Activated B cell treated with CpG ODN at 0.5 μM for 24 hours (primary cell): Measurements from ENCODE around the gene JUNB. TPM values are rescaled to one million over a fixed set of nuclear protein-coding genes. Genes with fewer than 3 reads are reported as not detected.

Experiments
- ATAC-seq: fragments of 200-7000 bp; cut with Tn5 transposase; one replicate; pipeline ENCODE4 v1.10.0; 2021; ENCODE audit warnings: low read depth, mild to moderate bottlenecking, moderate library complexity
- CTCF ChIA-PET: fragments of 350-600 bp; sonication (Branson Sonifier 250); formaldehyde crosslinking; loops from one replicate; lab custom pipeline; 2021; ENCODE audit warnings: antibody characterized with exemption; lab: Charles Lee
- POLR2A ChIA-PET: fragments of 350-600 bp; sonication (Branson Sonifier 250); formaldehyde crosslinking; loops from one replicate; lab custom pipeline; 2021; ENCODE audit warnings: antibody characterized with exemption; lab: Charles Lee
- DNase-seq: peaks from one replicate; pipeline ENCODE4 v3.0.0; 2022
- H3K27ac Mint-ChIP-seq: one replicate; pipeline ENCODE4 v1.8.0; 2020; ENCODE audit warnings: mixed read lengths
- H3K27me3 Mint-ChIP-seq: one replicate; pipeline ENCODE4 v1.8.0; 2021; ENCODE audit warnings: mixed read lengths
- H3K36me3 Mint-ChIP-seq: one replicate; pipeline ENCODE4 v1.8.0; 2021; ENCODE audit warnings: low read depth, mixed read lengths
- H3K4me1 Mint-ChIP-seq: one replicate; pipeline ENCODE4 v1.8.0; 2021; ENCODE audit warnings: mixed read lengths
- H3K4me3 Mint-ChIP-seq: one replicate; pipeline ENCODE4 v1.8.0; 2020; ENCODE audit warnings: mild to moderate bottlenecking, mixed read lengths
- H3K9me3 Mint-ChIP-seq: one replicate; pipeline ENCODE4 v1.8.0; 2020; ENCODE audit warnings: mixed read lengths
- intact Hi-C: fragments of 100-400 bp; cut with micrococcal nuclease; formaldehyde crosslinking; loops from one replicate; pipeline ENCODE4 v1.15.1; 2024
- total RNA-seq: library from RNA; stranded (reverse); gene quantifications from 2 replicates; pipeline ENCODE4 v1.2.3, GENCODE V29; 2022
- TF ChIP-seq, protein P1 (sequence below): fragments of 200-600 bp; IDR thresholded peaks from one replicate; pipeline ENCODE4 v1.8.0; 2022; ENCODE audit warnings: antibody characterized with exemption, mild to moderate bottlenecking

JUNB gene
- total RNA-seq, 1 donor from 2014 or later = 132 TPM

DNA sequence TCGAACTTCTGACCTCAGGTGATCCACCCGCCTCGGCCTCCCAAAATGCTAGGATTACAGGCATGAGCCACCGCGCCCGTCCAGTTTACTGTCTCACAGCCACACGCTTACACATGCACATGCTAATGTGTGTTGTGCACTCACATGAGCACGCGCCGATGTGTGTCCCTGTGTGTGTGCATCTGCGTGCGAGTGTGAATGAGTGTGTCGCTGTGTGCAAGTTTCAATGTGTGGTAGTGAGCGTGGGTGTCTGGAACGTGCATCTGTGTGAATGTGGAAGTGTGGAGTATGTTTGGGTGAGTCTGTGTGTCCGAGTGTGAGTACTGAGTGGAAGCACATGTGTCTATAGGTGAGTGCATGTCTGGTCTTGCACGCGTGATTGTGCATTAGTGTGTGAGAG, 51.2 kb downstream of the JUNB start:
- CTCF ChIA-PET = no interaction called here
- Mint-ChIP-seq H3K9me3 (no peaks in the 10 kb centered on the region), H3K27me3 (peaks cover 55% of the 10 kb centered on the region), H3K27ac (no peak overlapping the region), H3K4me3 (no peak overlapping the region), H3K4me1 (peaks cover 37% of the 10 kb centered on the region), H3K36me3 (no peaks in the 10 kb centered on the region)
- TF ChIP-seq, protein P1, sequence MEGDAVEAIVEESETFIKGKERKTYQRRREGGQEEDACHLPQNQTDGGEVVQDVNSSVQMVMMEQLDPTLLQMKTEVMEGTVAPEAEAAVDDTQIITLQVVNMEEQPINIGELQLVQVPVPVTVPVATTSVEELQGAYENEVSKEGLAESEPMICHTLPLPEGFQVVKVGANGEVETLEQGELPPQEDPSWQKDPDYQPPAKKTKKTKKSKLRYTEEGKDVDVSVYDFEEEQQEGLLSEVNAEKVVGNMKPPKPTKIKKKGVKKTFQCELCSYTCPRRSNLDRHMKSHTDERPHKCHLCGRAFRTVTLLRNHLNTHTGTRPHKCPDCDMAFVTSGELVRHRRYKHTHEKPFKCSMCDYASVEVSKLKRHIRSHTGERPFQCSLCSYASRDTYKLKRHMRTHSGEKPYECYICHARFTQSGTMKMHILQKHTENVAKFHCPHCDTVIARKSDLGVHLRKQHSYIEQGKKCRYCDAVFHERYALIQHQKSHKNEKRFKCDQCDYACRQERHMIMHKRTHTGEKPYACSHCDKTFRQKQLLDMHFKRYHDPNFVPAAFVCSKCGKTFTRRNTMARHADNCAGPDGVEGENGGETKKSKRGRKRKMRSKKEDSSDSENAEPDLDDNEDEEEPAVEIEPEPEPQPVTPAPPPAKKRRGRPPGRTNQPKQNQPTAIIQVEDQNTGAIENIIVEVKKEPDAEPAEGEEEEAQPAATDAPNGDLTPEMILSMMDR = no peak
- POLR2A ChIA-PET = no interaction called here
- no peak for DNase-seq
- ATAC-seq = no peak
- intact Hi-C loops = no loop called here

Other genes with a start within 250 kb of the JUNB start
- gene ZNF564, start 240.0 kb upstream of the JUNB start, total RNA-seq = 23.0 and 26.6 TPM in 2 replicates
- gene ZNF490, start 180.7 kb upstream of the JUNB start, total RNA-seq = 15.6 TPM in 2 replicates
- 37.5 and 46.1 TPM in 2 replicates for gene ZNF791, start 180.6 kb upstream of the JUNB start, total RNA-seq
- gene MAN2B1, start 124.7 kb upstream of the JUNB start, total RNA-seq = 251 and 291 TPM in 2 replicates
- gene WDR83, start 124.7 kb upstream of the JUNB start, total RNA-seq = 17.7 and 20.8 TPM in 2 replicates
- gene DHPS, start 109.6 kb upstream of the JUNB start, total RNA-seq = 141 and 160 TPM in 2 replicates
- gene GNG14, start 103.5 kb upstream of the JUNB start, total RNA-seq = not detected in 2 replicates
- 4.7 and 5.2 TPM in 2 replicates for gene FBXW9, start 94.9 kb upstream of the JUNB start, total RNA-seq
- 73.9 and 91.5 TPM in 2 replicates for gene TNPO2, start 67.6 kb upstream of the JUNB start, total RNA-seq
- gene TRIR, start 56.8 kb upstream of the JUNB start, total RNA-seq = 164 and 183 TPM in 2 replicates
- gene GET3, start 54.0 kb upstream of the JUNB start, total RNA-seq = 59.6 and 63.5 TPM in 2 replicates
- not detected in 2 replicates for gene BEST2, start 39.7 kb upstream of the JUNB start, total RNA-seq
- gene HOOK2, start 15.9 kb upstream of the JUNB start, total RNA-seq = 13.4 and 21.2 TPM in 2 replicates
- 53.1 and 55.6 TPM in 2 replicates for gene PRDX2, start 10.3 kb downstream of the JUNB start, total RNA-seq
- 2.3 and 5.9 TPM in 2 replicates for gene THSD8, start 10.6 kb downstream of the JUNB start, total RNA-seq
- gene RNASEH2A, start 15.1 kb downstream of the JUNB start, total RNA-seq = 13.4 and 22.1 TPM in 2 replicates
- not detected in 2 replicates for gene RTBDN, start 43.1 kb downstream of the JUNB start, total RNA-seq
- 0.20 and 0.66 TPM in 2 replicates for gene MAST1, start 47.0 kb downstream of the JUNB start, total RNA-seq
- 26.5 and 27.2 TPM in 2 replicates for gene DNASE2, start 90.0 kb downstream of the JUNB start, total RNA-seq
- gene KLF1, start 95.7 kb downstream of the JUNB start, total RNA-seq = 0.12 TPM in 1 of 2 replicates, not detected in the other
- 62.3 and 73.9 TPM in 2 replicates for gene GCDH, start 99.7 kb downstream of the JUNB start, total RNA-seq
- 0.49 TPM in 1 of 2 replicates, not detected in the other for gene SYCE2, start 127.8 kb downstream of the JUNB start, total RNA-seq
- 76.1 and 76.8 TPM in 2 replicates for gene FARSA, start 142.2 kb downstream of the JUNB start, total RNA-seq
- 721 and 802 TPM in 2 replicates for gene CALR, start 147.1 kb downstream of the JUNB start, total RNA-seq
- gene RAD23A, start 154.4 kb downstream of the JUNB start, total RNA-seq = 106 and 112 TPM in 2 replicates
- 16.7 and 19.6 TPM in 2 replicates for gene GADD45GIP1, start 165.7 kb downstream of the JUNB start, total RNA-seq
- gene DAND5, start 178.1 kb downstream of the JUNB start, total RNA-seq = not detected in 2 replicates
- gene NFIX, start 204.0 kb downstream of the JUNB start, total RNA-seq = 2.6 and 2.7 TPM in 2 replicates